HCT116 (cell line): Measurements from ENCODE around the gene JAG1. TPM values are rescaled to one million over a fixed set of nuclear protein-coding genes. Genes with fewer than 3 reads are reported as not detected.

Experiments
- ATAC-seq: fragments of 200-7000 bp; cut with Tn5 transposase; 2 replicates; pipeline ENCODE4 v1.9.1; 2020; ENCODE audit warnings: mild to moderate bottlenecking, moderate library complexity
- BruUV-seq: library from RNA; stranded (reverse); fragments of 400-500 nt; replicated peaks from 2 replicates; lab custom pipeline; 2021; lab: Mats Ljungman, UMichigan
- CTCF ChIA-PET: fragments of 300-600 bp; sonication (Branson Sonifier 250); formaldehyde crosslinking; loops from one replicate; lab custom pipeline; 2021; ENCODE audit warnings: antibody characterized with exemption; lab: Charles Lee
- POLR2A ChIA-PET: fragments of 300-600, 350-600 bp; sonication (Branson Sonifier 250); formaldehyde crosslinking; loops from one replicate; lab custom pipeline; 2021; ENCODE audit warnings: antibody characterized with exemption; lab: Charles Lee
- RAD21 ChIA-PET, 2 experiments: fragments of 300-600 bp; sonication (Branson Sonifier 250); formaldehyde crosslinking; loops; one replicate each; lab custom pipeline; 2023; ENCODE audit warnings: low total read pairs in 2 of 2; ENCODE audit not compliant: uncharacterized antibody in 2 of 2, unreplicated experiment in 2 of 2, low non-redundant PET in 1 of 2; lab: Charles Lee
- DNase-seq: peaks from one replicate; pipeline ENCODE4 v3.0.0-alpha.2; 2010; ENCODE audit warnings: low read depth, low spot score
- H2AFZ ChIP-seq: fragments of 200-600 bp; shearing (Covaris generic), sonication (generic); 2 replicates; pipeline ENCODE4 v1.6.1; 2017; ENCODE audit warnings: low read depth, mixed run types, mixed read lengths, antibody characterized with exemption, low read length; ENCODE audit not compliant: poor library complexity, severe bottlenecking
- H3K27ac ChIP-seq: 2 replicates; pipeline ENCODE4 v1.5.1; 2012; ENCODE audit warnings: low read depth, low read length
- H3K27me3 ChIP-seq: fragments of 200-600 bp; sonication (generic); 2 replicates; pipeline ENCODE4 v1.6.1; 2016; ENCODE audit warnings: mixed run types, low read length, mixed read lengths; ENCODE audit not compliant: insufficient read depth
- H3K36me3 ChIP-seq, 2 experiments: fragments of 200-500 bp in 1 of 2; fragments of 200-600 bp in 1 of 2; sonication (Bioruptor generic) in 1 of 2; sonication (generic) in 1 of 2; 2 replicates each; pipeline versions ENCODE4 v1.5.1 to v1.6.1; 2014 to 2016; ENCODE audit warnings: low read length in 2 of 2, inconsistent platforms in 1 of 2, mixed read lengths in 1 of 2, mixed run types in 1 of 2; ENCODE audit not compliant: insufficient read depth in 2 of 2, control insufficient read depth in 1 of 2
- H3K4me1 ChIP-seq, 2 experiments: fragments of 200-600 bp in 1 of 2; sonication (generic) in 1 of 2; 2 replicates each; pipeline versions ENCODE4 v1.5.1 to v1.6.1; 2012 to 2017; ENCODE audit warnings: low read length in 2 of 2, inconsistent platforms in 1 of 2, mild to moderate bottlenecking in 1 of 2, mixed read lengths in 1 of 2, mixed run types in 1 of 2, moderate library complexity in 1 of 2; ENCODE audit not compliant: insufficient read depth in 2 of 2, control insufficient read depth in 1 of 2
- H3K4me2 ChIP-seq: fragments of 200-600 bp; sonication (generic); 2 replicates; pipeline ENCODE4 v1.6.1; 2017; ENCODE audit warnings: mixed run types, low read length, mixed read lengths
- H3K4me3 ChIP-seq, 2 experiments: fragments of 200-600 bp in 1 of 2; sonication (generic) in 1 of 2; replicated peaks in 1 of 2; 2 replicates each; pipeline ENCODE4 v1.5.1; 2011 to 2016; ENCODE audit warnings: low read length in 2 of 2, control low read depth in 1 of 2, low read depth in 1 of 2, mild to moderate bottlenecking in 1 of 2, mixed read lengths in 1 of 2, mixed run types in 1 of 2
- H3K79me2 ChIP-seq: fragments of 200-600 bp; sonication (generic); 2 replicates; pipeline ENCODE4 v1.6.1; 2017; ENCODE audit warnings: mild to moderate bottlenecking, mixed run types, low read length, moderate library complexity, mixed read lengths; ENCODE audit not compliant: insufficient read depth
- H3K9ac ChIP-seq: fragments of 200-600 bp; sonication (generic); 2 replicates; pipeline ENCODE4 v1.6.1; 2016; ENCODE audit warnings: low read length, mixed read lengths
- H3K9me2 ChIP-seq: fragments of 200-600 bp; sonication (generic), shearing (Covaris generic); 2 replicates; pipeline ENCODE4 v1.6.1; 2017; ENCODE audit warnings: mixed run types, mild to moderate bottlenecking, moderate library complexity; ENCODE audit not compliant: insufficient read depth
- H3K9me3 ChIP-seq, 2 experiments: fragments of 200-500 bp in 1 of 2; fragments of 200-600 bp in 1 of 2; sonication (Bioruptor generic) in 1 of 2; sonication (generic) in 1 of 2; 2 replicates each; pipeline ENCODE4 v1.6.1; 2014 to 2017; ENCODE audit warnings: low read length in 2 of 2, mixed read lengths in 2 of 2, inconsistent platforms in 1 of 2, low read depth in 1 of 2, mild to moderate bottlenecking in 1 of 2, mixed run types in 1 of 2, moderate library complexity in 1 of 2; ENCODE audit not compliant: control insufficient read depth in 1 of 2, insufficient read depth in 1 of 2
- H4K20me1 ChIP-seq: fragments of 200-600 bp; sonication (generic), shearing (Covaris generic); 2 replicates; pipeline ENCODE4 v1.6.1; 2017; ENCODE audit warnings: mixed run types, mild to moderate bottlenecking, moderate library complexity; ENCODE audit not compliant: insufficient read depth
- CBX3 ChIP-seq: IDR thresholded peaks from 2 replicates; pipeline ENCODE4 v1.6.1; 2012; ENCODE audit warnings: low read depth
- CEBPB ChIP-seq: IDR thresholded peaks from 2 replicates; pipeline ENCODE4 v1.6.1; 2012; ENCODE audit warnings: low read depth
- CTCF ChIP-seq, 3 experiments: fragments of 200-600 bp in 1 of 3; sonication (generic) in 1 of 3; IDR thresholded peaks in 2 of 3; conservative IDR thresholded peaks in 1 of 3; 2 replicates each; pipeline ENCODE4 v1.5.1; 2012 to 2017; ENCODE audit warnings: low read depth in 2 of 3, low read length in 2 of 3, antibody characterized with exemption in 1 of 3, borderline replicate concordance in 1 of 3, control low read depth in 1 of 3, mild to moderate bottlenecking in 1 of 3, mixed read lengths in 1 of 3, mixed run types in 1 of 3, moderate library complexity in 1 of 3; ENCODE audit not compliant: insufficient read depth in 1 of 3
- EGR1 ChIP-seq: IDR thresholded peaks from 2 replicates; pipeline ENCODE4 v1.6.1; 2012; ENCODE audit warnings: low read depth
- ELF1 ChIP-seq: IDR thresholded peaks from 2 replicates; pipeline ENCODE4 v1.6.1; 2012; ENCODE audit warnings: low read depth, borderline replicate concordance
- FOSL1 ChIP-seq: IDR thresholded peaks from 2 replicates; pipeline ENCODE4 v1.6.1; 2012; ENCODE audit warnings: low read depth
- MAX ChIP-seq: IDR thresholded peaks from 2 replicates; pipeline ENCODE4 v1.6.1; 2012
- POLR2AphosphoS5 ChIP-seq: IDR thresholded peaks from 2 replicates; pipeline ENCODE4 v1.6.1; 2011; ENCODE audit warnings: mild to moderate bottlenecking, low read depth, low read length, moderate library complexity
- RAD21 ChIP-seq: IDR thresholded peaks from 2 replicates; pipeline ENCODE4 v1.6.1; 2012; ENCODE audit warnings: low read depth, mild to moderate bottlenecking
- SP1 ChIP-seq: IDR thresholded peaks from 2 replicates; pipeline ENCODE4 v1.6.1; 2012; ENCODE audit warnings: low read depth
- SRF ChIP-seq: IDR thresholded peaks from 2 replicates; pipeline ENCODE4 v1.6.1; 2012; ENCODE audit warnings: low read depth
- ZNF274 ChIP-seq: fragments of 200-500 bp; sonication (Bioruptor generic); IDR thresholded peaks from 2 replicates; pipeline ENCODE4 v1.6.1; 2014; ENCODE audit warnings: mild to moderate bottlenecking, low read depth, low read length, inconsistent platforms
- intact Hi-C: fragments of 100-400 bp; cut with micrococcal nuclease; formaldehyde crosslinking; loops from 2 replicates; pipeline ENCODE4 v1.10.0; 2022
- total RNA-seq: library from RNA; stranded (reverse); gene quantifications from one replicate; pipeline ENCODE4 v1.2.1, GENCODE V29; 2021; ENCODE audit not compliant: unreplicated experiment
- TF ChIP-seq, protein P1 (sequence below): IDR thresholded peaks from 2 replicates; pipeline ENCODE4 v1.6.1; 2012
- TF ChIP-seq, protein P2 (sequence below): IDR thresholded peaks from 2 replicates; pipeline ENCODE4 v1.6.1; 2011; ENCODE audit warnings: mild to moderate bottlenecking, low read length, moderate library complexity; ENCODE audit not compliant: insufficient replicate concordance; ENCODE audit errors: extremely low read depth

The JAG1 gene
- total RNA-seq, 1 experiment from 2014 or later, result 31.9 TPM

DNA sequence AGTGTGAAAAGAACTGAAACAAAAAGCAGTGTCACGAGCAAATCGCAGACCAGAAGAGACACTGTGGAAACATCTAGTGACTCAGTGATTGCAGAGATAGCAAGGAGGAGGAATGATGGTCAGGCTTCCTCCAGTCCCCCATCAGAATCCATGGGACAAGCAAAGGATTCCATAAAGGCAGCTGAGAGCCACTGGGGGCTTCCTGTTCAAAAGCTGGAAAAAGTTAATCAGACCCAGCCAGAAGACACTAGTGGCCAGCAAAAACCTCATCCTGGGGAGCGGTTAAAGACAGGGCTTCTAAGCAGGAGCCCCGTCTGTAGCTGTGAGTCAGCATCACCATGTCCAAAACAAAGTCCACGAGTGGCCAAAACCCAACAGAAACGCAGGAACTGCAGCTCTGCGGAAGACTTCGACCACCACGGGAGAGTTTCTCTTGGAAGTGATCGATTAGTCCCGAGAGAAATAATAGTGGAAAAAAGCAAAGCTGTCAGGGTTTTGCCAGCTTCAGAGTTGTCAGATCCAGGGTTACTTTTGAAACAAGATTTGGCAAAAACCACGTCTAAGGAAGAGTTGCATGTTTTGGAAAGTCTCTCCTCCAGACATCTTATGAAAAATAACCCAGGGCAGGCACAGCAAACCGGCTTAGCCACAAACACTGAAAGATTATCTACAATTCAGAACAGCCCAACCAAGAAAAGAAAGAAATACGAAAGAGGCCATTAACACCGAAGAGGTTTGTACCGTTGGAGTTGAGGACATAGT is 51.0 kb downstream of the JAG1 start:
- ChIA-PET RAD21 (no interaction called here), CTCF (no interaction called here), POLR2A (no interaction called here)
- Histone ChIP-seq H3K9ac (no peak overlapping the region), H4K20me1 (no peaks in the 10 kb centered on the region), H2AFZ (no peak overlapping the region), H3K4me2 (no peak overlapping the region), H3K4me3 (no peak overlapping the region), H3K27me3 (no peaks in the 10 kb centered on the region), H3K27ac (no peak overlapping the region), H3K36me3 (no peaks in the 10 kb centered on the region), H3K4me1 (peaks cover 4 to 12% of the 10 kb centered on the region in 2 experiments), H3K9me2 (no peaks in the 10 kb centered on the region), H3K79me2 (no peaks in the 10 kb centered on the region), H3K9me3 (no peaks in the 10 kb centered on the region)
- TF ChIP-seq RAD21, result no peak
- no peak for TF ChIP-seq CEBPB
- TF ChIP-seq CBX3, result no peak
- no peak for TF ChIP-seq EGR1
- no peak for TF ChIP-seq ZNF274
- TF ChIP-seq MAX, result no peak
- TF ChIP-seq, protein P1, sequence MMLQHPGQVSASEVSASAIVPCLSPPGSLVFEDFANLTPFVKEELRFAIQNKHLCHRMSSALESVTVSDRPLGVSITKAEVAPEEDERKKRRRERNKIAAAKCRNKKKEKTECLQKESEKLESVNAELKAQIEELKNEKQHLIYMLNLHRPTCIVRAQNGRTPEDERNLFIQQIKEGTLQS, result no peak
- no peak for TF ChIP-seq POLR2AphosphoS5
- TF ChIP-seq, protein P2, sequence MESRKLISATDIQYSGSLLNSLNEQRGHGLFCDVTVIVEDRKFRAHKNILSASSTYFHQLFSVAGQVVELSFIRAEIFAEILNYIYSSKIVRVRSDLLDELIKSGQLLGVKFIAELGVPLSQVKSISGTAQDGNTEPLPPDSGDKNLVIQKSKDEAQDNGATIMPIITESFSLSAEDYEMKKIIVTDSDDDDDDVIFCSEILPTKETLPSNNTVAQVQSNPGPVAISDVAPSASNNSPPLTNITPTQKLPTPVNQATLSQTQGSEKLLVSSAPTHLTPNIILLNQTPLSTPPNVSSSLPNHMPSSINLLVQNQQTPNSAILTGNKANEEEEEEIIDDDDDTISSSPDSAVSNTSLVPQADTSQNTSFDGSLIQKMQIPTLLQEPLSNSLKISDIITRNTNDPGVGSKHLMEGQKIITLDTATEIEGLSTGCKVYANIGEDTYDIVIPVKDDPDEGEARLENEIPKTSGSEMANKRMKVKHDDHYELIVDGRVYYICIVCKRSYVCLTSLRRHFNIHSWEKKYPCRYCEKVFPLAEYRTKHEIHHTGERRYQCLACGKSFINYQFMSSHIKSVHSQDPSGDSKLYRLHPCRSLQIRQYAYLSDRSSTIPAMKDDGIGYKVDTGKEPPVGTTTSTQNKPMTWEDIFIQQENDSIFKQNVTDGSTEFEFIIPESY, result no peak
- TF ChIP-seq SP1, result no peak
- no peak for TF ChIP-seq SRF
- TF ChIP-seq CTCF (IDR thresholded peaks at IDR 0.05 in 2 of 3, conservative IDR thresholded peaks at IDR 0.05 in 1 of 3; ENCODE audit: borderline replicate concordance in 1 of 3, insufficient read depth in 1 of 3, low read depth in 2 of 3, low read length in 2 of 3), result no peak
- no peak for TF ChIP-seq FOSL1
- TF ChIP-seq ELF1, result no peak
- ATAC-seq (no peak), DNase-seq (no peak)
- no TSS peak for BruUV-seq
- intact Hi-C loops, result no loop called here
